GM23248 (cell line): ENCODE measurements around the gene TIMM22. TPM values are rescaled to one million over a fixed set of nuclear protein-coding genes. Genes with fewer than 3 reads are reported as not detected.

Experiments used
- DNase-seq: peaks from one replicate; pipeline ENCODE4 v3.0.0-alpha.2; 2015
- H2AFZ ChIP-seq: fragments of 200-600 bp; sonication (generic); 2 replicates; pipeline ENCODE4 v1.6.1; 2016; ENCODE audit warnings: antibody characterized with exemption
- H3F3A ChIP-seq: fragments of 200-600 bp; sonication (generic); 2 replicates; pipeline ENCODE4 v1.6.1; 2016; ENCODE audit warnings: mild to moderate bottlenecking, antibody characterized with exemption, mixed run types; ENCODE audit not compliant: insufficient read depth
- H3K27ac ChIP-seq: fragments of 200-600 bp; sonication (generic); 2 replicates; pipeline ENCODE4 v1.5.1; 2016; ENCODE audit warnings: mild to moderate bottlenecking
- H3K27me3 ChIP-seq: fragments of 200-600 bp; sonication (generic); replicated peaks from 2 replicates; pipeline ENCODE4 v1.6.1; 2016; ENCODE audit warnings: mild to moderate bottlenecking; ENCODE audit not compliant: insufficient read depth
- H3K36me3 ChIP-seq: fragments of 200-600 bp; sonication (generic); 2 replicates; pipeline ENCODE4 v1.6.1; 2016; ENCODE audit warnings: low read depth, mild to moderate bottlenecking
- H3K4me1 ChIP-seq: fragments of 200-600 bp; sonication (generic); 2 replicates; pipeline ENCODE4 v1.6.1; 2016; ENCODE audit warnings: mild to moderate bottlenecking; ENCODE audit not compliant: insufficient read depth
- H3K4me2 ChIP-seq: fragments of 200-600 bp; sonication (generic); one replicate; pipeline ENCODE4 v1.6.1; 2016; ENCODE audit warnings: mild to moderate bottlenecking; ENCODE audit not compliant: unreplicated experiment
- H3K4me3 ChIP-seq: fragments of 200-600 bp; sonication (generic); 2 replicates; pipeline ENCODE4 v1.5.1; 2016; ENCODE audit warnings: mild to moderate bottlenecking
- H3K79me2 ChIP-seq: fragments of 200-600 bp; sonication (generic); 2 replicates; pipeline ENCODE4 v1.6.1; 2016; ENCODE audit warnings: mild to moderate bottlenecking; ENCODE audit not compliant: insufficient read depth
- H3K9ac ChIP-seq: fragments of 200-600 bp; sonication (generic); 2 replicates; pipeline ENCODE4 v1.6.1; 2016; ENCODE audit warnings: mild to moderate bottlenecking
- H3K9me2 ChIP-seq: fragments of 200-600 bp; sonication (generic); 2 replicates; pipeline ENCODE4 v1.6.1; 2016; ENCODE audit warnings: mixed run types, mild to moderate bottlenecking, moderate library complexity; ENCODE audit not compliant: insufficient read depth
- H3K9me3 ChIP-seq: fragments of 200-600 bp; sonication (generic); one replicate; pipeline ENCODE4 v1.6.1; 2017; ENCODE audit warnings: low read depth
- H4K20me1 ChIP-seq: fragments of 200-600 bp; sonication (generic); 2 replicates; pipeline ENCODE4 v1.6.0; 2016; ENCODE audit not compliant: insufficient read depth
- EZH2 ChIP-seq: fragments of 200-600 bp; sonication (generic); IDR thresholded peaks from 2 replicates; pipeline ENCODE4 v1.6.1; 2018; ENCODE audit warnings: antibody characterized with exemption, mild to moderate bottlenecking; ENCODE audit not compliant: insufficient read depth, poor library complexity, severe bottlenecking
- EZH2phosphoT487 ChIP-seq: fragments of 200-600 bp; sonication (generic); IDR thresholded peaks from 2 replicates; pipeline ENCODE4 v1.6.1; 2018; ENCODE audit warnings: antibody characterized with exemption, moderate library complexity, mild to moderate bottlenecking, low read depth; ENCODE audit not compliant: insufficient read depth
- whole genome bisulfite sequencing, 2 experiments: methylation state at CpG; one replicate each; pipeline ENCODE4 v1.1.6; 2015 to 2017; ENCODE audit warnings: low lambda C conversion rate in 2 of 2, low coverage in 1 of 2; ENCODE audit errors: missing lambda C conversion rate in 2 of 2; 5-methylcytosine and 5-hydroxymethylcytosine counted together
- in situ Hi-C: fragments of 300-500 bp; cut with MboI; formaldehyde crosslinking; loops from 2 replicates; pipeline ENCODE4 v1.15.0; 2020
- polyA plus RNA-seq: library from polyadenylated mRNA; unstranded; fragments of >200 nt; fragmentation: Nextera tagmentation; extraction: Ambion mirVana; gene quantifications from 2 replicates; pipeline ENCODE4 v1.2.1, GENCODE V29; 2016
- total RNA-seq: library from RNA; depleted of rRNA; stranded (reverse); fragments of >200 nt; shearing (Covaris generic); gene quantifications from 2 replicates; pipeline ENCODE4 v1.2.3, GENCODE V29; 2014; rRNA removed

TIMM22 gene
- total RNA-seq (19.2 and 23.0 TPM in 2 replicates), polyA plus RNA-seq (26.1 and 26.7 TPM in 2 replicates)

- peaks cover 26% of the 10 kb centered on the region for H3F3A ChIP-seq
- H3K4me3 ChIP-seq, result peak within 1 kb of the TSS; percentile 99
- no peaks in the 10 kb centered on the region for H3K9me2 ChIP-seq
- peak within 1 kb of the TSS; percentile 91 for H2AFZ ChIP-seq
- 1% methylated on average over 65 to 71 of the region's 71 CpGs for WGBS, 2 experiments
- peak within 1 kb of the TSS; percentile 92 for H3K4me2 ChIP-seq
- H3K36me3 ChIP-seq, result peaks cover 17% of the 10 kb centered on the region; the same call in 1 of the 2 replicates
- H3K27ac ChIP-seq, result peak within 1 kb of the TSS; percentile 92
- no peaks in the 10 kb centered on the region for H3K27me3 ChIP-seq
- in situ Hi-C loops, result no loop called here
- H3K9ac ChIP-seq, result peak within 1 kb of the TSS; percentile 99
- peaks cover 25% of the 10 kb centered on the region for H3K4me1 ChIP-seq
- peak; percentile 99 for DNase-seq
- peaks cover 38% of the 10 kb centered on the region for H3K79me2 ChIP-seq
- no peaks in the 10 kb centered on the region for H3K9me3 ChIP-seq
- TF ChIP-seq EZH2 (no peak), EZH2phosphoT487 (no peak)
- no peaks in the 10 kb centered on the region for H4K20me1 ChIP-seq
Measured at GRCh38 chr17:996554-997344, at the start of gene TIMM22. TIMM22 (plus strand) TSS chr17:997129; CDS start chr17:997143, 14 bp downstream.

GRCh38 chr17:948284-948852, 48.6 kb upstream of the TIMM22 start:
- Histone ChIP-seq H3K27me3 (no peaks in the 10 kb centered on the region), H3F3A (no peaks in the 10 kb centered on the region), H3K9me3 (no peaks in the 10 kb centered on the region), H3K9ac (no peak overlapping the region), H3K4me1 (peaks cover 20% of the 10 kb centered on the region), H2AFZ (no peak overlapping the region), H3K4me2 (no peak overlapping the region), H3K27ac (no peak overlapping the region), H3K79me2 (peaks cover 29% of the 10 kb centered on the region; the same call in 1 of the 2 replicates), H3K4me3 (no peak overlapping the region), H3K9me2 (no peaks in the 10 kb centered on the region), H4K20me1 (no peaks in the 10 kb centered on the region), H3K36me3 (no peaks in the 10 kb centered on the region)
- DNase-seq, result no peak
- in situ Hi-C loops, result no loop called here
- WGBS, 2 experiments, result 86 to 92% methylated on average over 11 to 25 of the region's 25 CpGs
- TF ChIP-seq EZH2phosphoT487, result no peak

- WGBS, 2 experiments, result 77 to 80% methylated on average over 10 to 12 of the region's 12 CpGs
- Histone ChIP-seq H3K27me3 (no peaks in the 10 kb centered on the region), H3K9me2 (no peaks in the 10 kb centered on the region), H3K36me3 (no peaks in the 10 kb centered on the region), H3K9me3 (no peaks in the 10 kb centered on the region), H3K4me1 (peaks cover 20% of the 10 kb centered on the region), H3F3A (no peaks in the 10 kb centered on the region), H3K79me2 (peaks cover 24% of the 10 kb centered on the region; the same call in 1 of the 2 replicates), H3K27ac (no peak overlapping the region), H2AFZ (no peak overlapping the region), H4K20me1 (no peaks in the 10 kb centered on the region), H3K4me2 (no peak overlapping the region), H3K4me3 (no peak overlapping the region), H3K9ac (no peak overlapping the region)
- in situ Hi-C loops, result no loop called here
- DNase-seq, result no peak
- TF ChIP-seq EZH2, result no peak
- TF ChIP-seq EZH2phosphoT487, result no peak
Measured at GRCh38 chr17:949623-950303, 47.2 kb upstream of the TIMM22 start.
